GM10847 (cell line): ENCODE results near the gene NRN1L.

Source experiments
- POLR2A ChIP-seq: IDR thresholded peaks from 2 replicates; pipeline ENCODE4 v1.6.1; 2011; ENCODE audit not compliant: insufficient read length; ENCODE audit errors: extremely low read depth

Gene NRN1L

GRCh38 chr16:67888331-67888730 lies 3.6 kb downstream of the NRN1L start:
- no peak for TF ChIP-seq POLR2A

- no peak for TF ChIP-seq POLR2A
These were observed 7.7 kb downstream of the NRN1L start for GRCh38 chr16:67892375-67892774.

- TF ChIP-seq POLR2A: peak; percentile 49
These were observed 8.4 kb downstream of the NRN1L start, which contains the start of gene PSKH1 for GRCh38 chr16:67892899-67893742. Gene PSKH1 (plus strand): TSS chr16:67893254. CDS start chr16:67908750, 15,496 bp downstream.

DNA sequence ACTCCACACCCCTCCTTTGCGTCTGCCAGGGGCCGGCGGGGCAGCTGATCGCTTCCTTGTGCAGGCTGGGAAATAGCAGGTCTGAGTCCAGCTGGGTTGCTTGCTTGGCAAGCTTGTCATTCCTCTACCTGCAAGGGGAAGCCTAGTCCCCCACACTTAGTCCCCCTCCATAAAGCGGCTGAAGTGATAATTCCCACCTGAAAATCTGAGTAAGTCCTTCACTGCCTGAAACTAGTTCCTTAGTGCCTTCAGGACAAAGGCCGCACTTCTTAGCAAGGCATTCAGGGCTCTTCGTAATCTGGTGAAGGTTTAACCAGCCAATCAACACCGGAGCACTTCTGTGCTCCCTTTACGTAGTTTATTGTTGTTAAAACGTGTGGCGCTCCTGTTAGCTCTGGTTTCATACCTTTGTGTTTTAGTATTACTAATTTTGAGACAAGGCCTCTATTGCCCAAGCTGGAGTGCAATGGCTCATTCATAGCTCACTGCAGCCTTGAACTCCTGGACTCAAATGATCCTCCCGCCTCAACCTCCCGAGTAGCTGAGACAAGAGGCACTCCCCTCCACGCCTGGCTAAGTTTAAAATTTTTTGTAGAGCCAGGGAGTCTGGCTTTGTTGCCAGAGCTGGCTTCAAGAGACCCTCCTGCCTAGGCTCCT lies 9.2 kb downstream of the NRN1L start:
- no peak for TF ChIP-seq POLR2A

GRCh38 chr16:67897231-67897630 lies 12.5 kb downstream of the NRN1L start:
- no peak for TF ChIP-seq POLR2A

DNA sequence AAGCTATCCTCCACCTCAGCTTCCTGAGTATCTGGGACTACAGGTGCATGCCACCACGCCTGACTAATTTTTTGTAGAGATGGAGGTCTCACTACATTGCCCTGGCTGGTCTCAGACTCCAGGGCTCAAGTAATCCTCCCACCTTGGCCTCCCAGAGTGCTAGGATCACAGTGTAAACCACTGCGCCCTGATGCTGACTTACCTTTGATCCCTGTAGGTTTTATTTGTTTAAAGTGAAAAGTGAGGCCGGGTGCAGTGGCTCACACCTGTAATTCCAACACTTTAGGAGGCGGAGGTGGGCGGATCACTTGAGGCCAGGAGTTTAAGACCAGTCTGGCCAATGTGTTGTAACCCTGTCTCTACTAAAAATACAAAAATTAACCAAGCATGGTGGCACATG lies 17.0 kb downstream of the NRN1L start:
- TF ChIP-seq POLR2A: no peak

- no peak for TF ChIP-seq POLR2A
These were observed 18.1 kb downstream of the NRN1L start for GRCh38 chr16:67902831-67903230.

DNA sequence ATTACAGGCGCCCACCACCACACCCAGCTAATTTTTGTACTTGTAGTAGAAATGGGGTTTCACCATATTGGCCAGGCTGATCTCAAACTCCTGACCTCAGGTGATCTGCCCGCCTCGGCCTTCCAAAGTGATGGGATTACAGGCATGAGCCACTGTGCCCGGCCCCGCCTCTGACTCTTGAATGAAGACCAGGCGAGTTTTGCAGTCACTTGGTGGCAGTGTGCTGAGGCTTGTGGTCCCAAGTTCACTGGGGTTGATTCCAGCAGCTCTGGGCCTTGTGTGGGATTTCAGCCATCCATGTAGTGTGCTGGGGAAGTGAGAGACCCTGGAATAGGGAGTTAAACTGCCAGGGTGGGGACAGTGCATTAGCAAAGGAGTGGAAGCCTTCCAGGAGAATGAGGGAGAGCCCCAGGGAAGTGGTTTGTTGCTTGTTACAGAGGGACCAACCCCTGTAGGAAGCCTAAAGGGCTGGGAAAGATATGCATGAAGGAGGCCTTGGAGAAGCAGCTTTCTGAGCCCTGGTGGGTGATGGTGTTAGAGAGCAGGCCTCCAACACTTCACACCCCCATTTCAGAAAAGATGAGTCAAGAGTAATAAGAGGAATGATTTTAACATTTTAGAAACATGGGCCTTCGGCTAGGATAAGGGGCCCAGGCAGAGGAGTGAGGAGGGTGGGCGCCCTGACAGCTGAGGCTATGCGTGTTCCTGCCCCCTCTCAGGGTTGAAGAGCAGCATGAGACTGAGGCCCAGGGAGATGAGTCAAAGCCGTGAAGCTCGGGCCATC lies 22.9 kb downstream of the NRN1L start:
- TF ChIP-seq POLR2A: no peak

- TF ChIP-seq POLR2A: no peak
These were observed 24.5 kb downstream of the NRN1L start for GRCh38 chr16:67909056-67909742.

DNA sequence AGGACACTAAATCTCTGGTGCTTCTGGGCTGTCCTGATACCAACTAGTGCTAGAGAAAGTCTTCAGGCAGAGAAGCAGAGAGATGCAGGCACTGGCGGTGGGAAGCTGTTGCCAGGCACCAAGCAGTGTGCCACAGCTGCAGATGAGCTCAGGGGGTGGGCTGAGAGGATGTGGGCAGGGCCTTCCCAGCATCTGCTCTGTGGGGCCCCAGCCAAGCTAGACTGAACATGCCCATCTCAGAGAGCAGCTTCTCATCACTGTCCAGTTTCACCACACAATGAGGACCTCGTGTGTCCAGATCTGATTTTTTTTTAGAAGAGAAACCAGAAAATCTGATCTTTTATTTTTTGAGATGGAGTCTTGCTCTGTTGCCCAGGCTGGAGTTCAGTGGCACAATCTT lies 25.5 kb downstream of the NRN1L start:
- no peak for TF ChIP-seq POLR2A

- no peak for TF ChIP-seq POLR2A
These were observed 30.2 kb downstream of the NRN1L start for GRCh38 chr16:67914758-67915495.

DNA sequence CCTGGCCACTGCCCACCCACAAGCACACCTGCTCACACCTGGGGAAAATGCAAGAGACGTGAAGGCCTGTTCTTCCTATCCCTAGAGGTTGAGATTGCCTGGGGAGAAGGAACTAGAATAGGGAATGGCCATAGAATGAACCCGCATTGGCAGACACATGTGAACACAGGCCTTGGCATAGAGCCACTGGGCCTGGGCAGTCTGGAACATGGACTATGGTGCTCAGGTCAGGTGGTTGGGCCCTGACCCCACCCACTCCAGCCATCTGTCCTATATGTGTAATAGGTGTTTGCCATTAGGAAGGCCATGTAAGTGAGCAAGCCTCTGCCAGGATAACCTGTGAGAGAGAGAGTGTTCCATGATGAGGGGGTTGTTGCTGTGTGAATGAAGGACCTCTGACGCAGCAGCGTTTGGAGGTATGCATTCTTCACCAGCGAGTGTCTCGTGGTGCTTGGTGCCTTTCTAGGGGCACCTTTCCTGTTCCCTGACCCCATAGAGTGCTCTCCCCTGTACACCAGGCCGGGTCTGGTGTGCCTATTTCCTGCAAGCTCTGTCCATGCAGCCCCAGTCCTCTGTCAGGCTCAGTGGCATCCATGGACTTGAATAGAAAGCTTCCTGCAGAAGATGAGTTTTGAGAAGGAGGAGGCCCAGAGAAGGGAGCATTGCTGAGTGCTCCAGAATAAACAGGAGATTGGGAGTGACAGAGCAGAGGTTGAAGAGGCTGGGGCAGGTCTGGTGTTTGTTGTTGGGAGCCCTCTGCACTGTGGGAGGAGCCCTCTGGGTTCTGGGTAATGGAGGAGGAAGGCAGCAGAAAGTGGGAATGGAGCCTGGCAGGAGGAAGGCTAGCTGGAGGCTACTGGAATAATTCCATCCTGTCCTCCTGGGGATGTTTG lies 31.4 kb downstream of the NRN1L start:
- no peak for TF ChIP-seq POLR2A

DNA sequence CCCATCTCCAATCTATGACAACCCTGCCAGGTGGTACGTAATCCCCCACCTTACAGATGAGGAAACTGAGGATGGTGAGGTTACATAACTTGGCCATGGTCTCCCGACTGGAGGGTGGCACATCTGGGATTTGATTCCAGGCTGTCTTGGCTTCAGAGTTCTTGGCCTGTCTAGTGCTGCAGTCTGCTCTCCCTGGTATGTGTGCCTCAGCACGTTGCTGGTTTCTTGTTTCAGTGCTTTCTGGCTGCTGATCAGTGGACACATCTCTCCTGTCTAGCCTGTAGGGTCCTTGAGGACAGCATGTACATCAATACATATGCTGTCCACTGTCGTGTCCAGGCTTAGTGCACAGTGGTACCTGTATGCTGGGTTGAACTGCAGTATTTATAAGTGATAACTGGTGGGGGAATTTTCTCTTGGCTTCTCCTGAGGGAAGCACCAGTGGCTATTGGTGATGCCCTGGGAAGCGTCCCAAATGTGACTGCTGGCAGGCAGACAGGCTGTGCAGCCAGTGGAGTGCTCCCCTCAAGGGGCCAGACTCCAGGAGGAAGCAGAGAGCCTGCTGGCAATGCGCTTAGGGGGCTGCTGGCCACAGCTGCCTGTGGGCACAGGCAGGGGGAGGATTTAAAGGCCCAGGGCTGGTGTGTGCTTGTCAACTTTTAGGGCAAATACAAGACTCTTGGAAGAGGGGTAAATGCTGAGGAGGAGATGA lies 32.6 kb downstream of the NRN1L start:
- no peak for TF ChIP-seq POLR2A

DNA sequence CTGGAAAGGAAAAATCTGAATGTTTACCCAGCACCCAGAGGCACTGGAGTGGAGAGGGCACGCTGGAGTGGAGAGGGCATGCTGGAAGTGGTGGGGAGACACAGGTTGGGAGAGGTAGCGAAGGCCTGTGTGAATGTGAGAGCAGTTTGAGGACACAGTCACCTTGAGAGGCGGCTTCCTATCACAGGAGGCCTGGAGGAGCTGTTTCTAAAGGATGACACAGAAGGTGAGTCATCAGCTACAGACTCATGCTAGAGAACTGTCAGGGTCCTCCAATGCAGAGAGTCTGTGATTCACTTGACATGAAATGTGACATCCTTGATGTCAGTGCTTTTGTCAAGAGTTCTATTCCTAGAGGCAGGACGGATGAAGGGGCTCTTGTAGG lies 33.2 kb downstream of the NRN1L start:
- TF ChIP-seq POLR2A: no peak
